Caco-2 (cell line): ENCODE data around the gene NR1D1. TPM values are rescaled to one million over a fixed set of nuclear protein-coding genes. Genes with fewer than 3 reads are reported as not detected.

Source experiments
- BruUV-seq: library from RNA; stranded (reverse); fragments of 400-500 nt; replicated peaks from 2 replicates; lab custom pipeline; 2021; lab: Mats Ljungman, UMichigan
- CTCF ChIA-PET: fragments of 300-600 bp; sonication (Branson Sonifier 250); formaldehyde crosslinking; loops from one replicate; lab custom pipeline; 2022; ENCODE audit warnings: antibody characterized with exemption; lab: Charles Lee
- POLR2A ChIA-PET: fragments of 300-600 bp; sonication (Branson Sonifier 250); formaldehyde crosslinking; loops from one replicate; lab custom pipeline; 2022; ENCODE audit warnings: antibody characterized with exemption; lab: Charles Lee
- DNase-seq, 2 experiments: peaks; one replicate each; pipeline versions ENCODE4 v3.0.0 to v3.0.0-alpha.2; 2020 to 2022
- H3K27me3 ChIP-seq: replicated peaks from 2 replicates; pipeline ENCODE4 v1.6.0; 2011; ENCODE audit warnings: low read length; ENCODE audit not compliant: control insufficient read depth, insufficient read depth
- H3K36me3 ChIP-seq: 2 replicates; pipeline ENCODE4 v1.5.1; 2011; ENCODE audit warnings: low read length; ENCODE audit not compliant: control insufficient read depth, insufficient read depth
- H3K4me1 ChIP-seq: fragments of 250-450 bp; sonication (Bioruptor Pico); 2 replicates; pipeline ENCODE4 v1.5.1; 2020; ENCODE audit warnings: mild to moderate bottlenecking
- H3K4me3 ChIP-seq: 2 replicates; pipeline ENCODE4 v1.5.1; 2011; ENCODE audit warnings: low read depth, mild to moderate bottlenecking, control low read depth, low read length
- H3K9me3 ChIP-seq: fragments of 250-450 bp; sonication (Bioruptor Pico); 2 replicates; pipeline ENCODE4 v1.5.1; 2020; ENCODE audit warnings: mild to moderate bottlenecking, moderate library complexity
- H3K27ac Mint-ChIP-seq: one replicate; pipeline ENCODE4 v1.8.0; 2022; ENCODE audit warnings: mixed read lengths; ENCODE audit not compliant: unreplicated experiment
- H3K27me3 Mint-ChIP-seq: one replicate; pipeline ENCODE4 v1.8.0; 2022; ENCODE audit warnings: mixed read lengths; ENCODE audit not compliant: insufficient read depth, unreplicated experiment
- H3K36me3 Mint-ChIP-seq: one replicate; pipeline ENCODE4 v1.8.0; 2022; ENCODE audit warnings: mild to moderate bottlenecking, mixed read lengths; ENCODE audit not compliant: insufficient read depth, unreplicated experiment
- H3K4me1 Mint-ChIP-seq: one replicate; pipeline ENCODE4 v1.8.0; 2022; ENCODE audit warnings: low read depth, mixed read lengths; ENCODE audit not compliant: unreplicated experiment
- H3K4me3 Mint-ChIP-seq: one replicate; pipeline ENCODE4 v1.8.0; 2022; ENCODE audit warnings: mild to moderate bottlenecking, moderate library complexity, mixed read lengths; ENCODE audit not compliant: unreplicated experiment
- H3K9me3 Mint-ChIP-seq: one replicate; pipeline ENCODE4 v1.8.0; 2022; ENCODE audit warnings: mixed read lengths; ENCODE audit not compliant: unreplicated experiment
- CTCF ChIP-seq, 2 experiments: fragments of 200-600 bp in 1 of 2; IDR thresholded peaks; 1 replicate in 1 of 2; 2 replicates in 1 of 2; pipeline versions ENCODE4 v1.5.1 to v1.8.0; 2011 to 2022; ENCODE audit warnings: antibody characterized with exemption in 1 of 2, control low read depth in 1 of 2, inconsistent platforms in 1 of 2, low read depth in 1 of 2, low read length in 1 of 2, mild to moderate bottlenecking in 1 of 2, moderate library complexity in 1 of 2; ENCODE audit not compliant: insufficient read depth in 1 of 2, severe bottlenecking in 1 of 2, unreplicated experiment in 1 of 2
- intact Hi-C: fragments of 100-400 bp; cut with micrococcal nuclease; formaldehyde crosslinking; loops from one replicate; pipeline ENCODE4 v1.10.0; 2022; ENCODE audit not compliant: unreplicated experiment
- total RNA-seq: library from RNA; stranded (reverse); gene quantifications from 2 replicates; pipeline ENCODE4 v1.2.3, GENCODE V29; 2022

Gene NR1D1
- total RNA-seq, 1 experiment from 2014 or later, result 8.9 TPM

DNA sequence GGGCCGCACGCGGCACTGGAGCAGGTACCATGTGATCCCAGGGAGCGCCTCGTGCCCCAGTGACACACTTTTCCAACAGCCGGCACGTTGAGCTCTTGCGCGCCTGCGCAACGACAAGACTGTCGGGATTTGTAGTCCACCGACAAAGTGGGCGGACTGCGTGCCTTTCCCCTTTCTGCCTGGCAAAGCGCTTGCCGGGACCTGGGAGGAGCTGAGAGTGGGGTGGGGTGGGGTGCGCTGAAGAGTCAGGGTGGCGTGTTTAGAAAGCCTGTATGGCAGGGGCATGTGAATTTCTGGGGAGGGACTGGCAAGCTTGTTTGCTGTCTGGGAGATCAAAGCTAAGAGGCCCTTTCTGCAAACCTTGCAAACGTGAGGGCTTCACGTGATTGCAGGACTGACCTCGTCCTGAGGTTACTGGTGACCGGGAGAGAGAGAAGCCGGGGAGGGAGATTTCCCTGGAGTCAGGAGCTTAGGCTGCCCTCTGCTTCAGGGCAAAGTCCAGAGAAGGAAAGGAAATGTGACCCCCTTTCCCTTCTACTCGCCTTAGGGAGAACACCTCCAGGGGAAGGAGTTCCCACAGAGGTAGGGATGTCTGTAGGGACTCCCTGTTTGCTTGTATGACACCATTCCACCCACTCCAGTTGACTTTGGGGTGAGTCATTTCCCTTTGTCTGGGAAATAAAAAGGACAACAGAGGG is 429 bp upstream of the NR1D1 start:
- POLR2A ChIA-PET, result interaction anchor here (0.6 to 6.3 kb wide), 21 partner anchors 9 to 640 kb away, joined by 3 to 166 read pairs (median 5); partner anchors contain the start of genes CASC3, MED24, MSL1 and PSMD3
- no peaks in the 10 kb centered on the region for H3K9me3 Mint-ChIP-seq
- BruUV-seq, result TSS peak; percentile 66
- intact Hi-C loops, result loop anchor here (1.0 kb wide), 1 partner anchor 10 kb away; no protein-coding TSS in a partner anchor
- peak overlapping the region; percentile 94 for H3K4me3 Mint-ChIP-seq
- peak overlapping the region; percentile 59 for H3K4me3 ChIP-seq
- CTCF ChIA-PET, result interaction anchor here (0.6 to 2.3 kb wide), 18 partner anchors 11 to 343 kb away, joined by 3 to 136 read pairs (median 6); partner anchors contain the start of genes CASC3, MED24, MSL1 and THRA
- H3K4me1 Mint-ChIP-seq, result peaks cover 37% of the 10 kb centered on the region
- TF ChIP-seq CTCF (IDR thresholded peaks at IDR 0.05; ENCODE audit: insufficient read depth in 1 of 2, low read depth in 1 of 2, low read length in 1 of 2, severe bottlenecking in 1 of 2, unreplicated experiment in 1 of 2), result no peak
- no peaks in the 10 kb centered on the region for H3K36me3 ChIP-seq
- no peaks in the 10 kb centered on the region for H3K27me3 Mint-ChIP-seq
- no peaks in the 10 kb centered on the region for H3K9me3 ChIP-seq
- peak; percentile 99 for DNase-seq
- H3K36me3 Mint-ChIP-seq, result peaks cover 37% of the 10 kb centered on the region
- peaks cover 44% of the 10 kb centered on the region for H3K4me1 ChIP-seq
- H3K27me3 ChIP-seq, result no peaks in the 10 kb centered on the region
- H3K27ac Mint-ChIP-seq, result peak overlapping the region; percentile 92

- no peaks in the 10 kb centered on the region for H3K9me3 Mint-ChIP-seq
- H3K4me1 Mint-ChIP-seq, result peaks cover 33% of the 10 kb centered on the region
- ChIA-PET CTCF (interaction anchor here (0.9 to 2.3 kb wide), 19 partner anchors 10 to 344 kb away, joined by 3 to 136 read pairs (median 7); partner anchors contain the start of genes CASC3, MED24, MSL1 and PSMD3), POLR2A (interaction anchor here (0.6 to 6.3 kb wide), 14 partner anchors 13 to 360 kb away, joined by 3 to 166 read pairs (median 6); partner anchors contain the start of genes CASC3, MED24, MSL1 and THRA)
- DNase-seq, result peak in 1 of 2 experiments; percentile 21
- H3K27me3 Mint-ChIP-seq, result no peaks in the 10 kb centered on the region
- intact Hi-C loops, result no loop called here
- H3K9me3 ChIP-seq, result no peaks in the 10 kb centered on the region
- peak overlapping the region; percentile 92 for H3K27ac Mint-ChIP-seq
- peaks cover 43% of the 10 kb centered on the region for H3K36me3 Mint-ChIP-seq
- H3K4me1 ChIP-seq, result peaks cover 39% of the 10 kb centered on the region
- no peak for TF ChIP-seq CTCF (IDR thresholded peaks at IDR 0.05; ENCODE audit: insufficient read depth in 1 of 2, low read depth in 1 of 2, low read length in 1 of 2, severe bottlenecking in 1 of 2, unreplicated experiment in 1 of 2)
- H3K4me3 ChIP-seq, result peak overlapping the region; percentile 59
- no peaks in the 10 kb centered on the region for H3K36me3 ChIP-seq
- no peaks in the 10 kb centered on the region for H3K27me3 ChIP-seq
- TSS peak; percentile 83 for BruUV-seq
- H3K4me3 Mint-ChIP-seq, result peak overlapping the region; percentile 94
These were observed 570 bp downstream of the NR1D1 start for GRCh38 chr17:40099619-40100418.
